NCI-H345 (cell line): Measurements from ENCODE around the gene SFMBT1.

ENCODE experiments used
- DNase-seq: peaks from one replicate; lab custom pipeline; 2025; lab: John Stamatoyannopoulos, UW

Gene SFMBT1

GRCh38 chr3:52886049-52886730 lies 159.7 kb downstream of the SFMBT1 start:
- DNase-seq, result no peak

- no peak for DNase-seq
These were observed 163.5 kb downstream of the SFMBT1 start for GRCh38 chr3:52882377-52882776.

- DNase-seq, result no peak
These were observed 164.0 kb downstream of the SFMBT1 start for GRCh38 chr3:52881871-52882270.

GRCh38 chr3:52880474-52880873 lies 165.4 kb downstream of the SFMBT1 start:
- DNase-seq, result no peak

- DNase-seq, result no peak
These were observed 165.8 kb downstream of the SFMBT1 start for GRCh38 chr3:52880047-52880446.

GRCh38 chr3:52879581-52879980 lies 166.3 kb downstream of the SFMBT1 start:
- DNase-seq, result no peak

- DNase-seq, result no peak
These were observed 166.8 kb downstream of the SFMBT1 start for GRCh38 chr3:52879090-52879489.

GRCh38 chr3:52877085-52877484 lies 168.8 kb downstream of the SFMBT1 start:
- DNase-seq, result no peak

GRCh38 chr3:52874864-52875587 lies 170.8 kb downstream of the SFMBT1 start:
- DNase-seq, result no peak

- DNase-seq, result no peak
These were observed 171.6 kb downstream of the SFMBT1 start for GRCh38 chr3:52874160-52874701.

GRCh38 chr3:52873433-52874159 lies 172.3 kb downstream of the SFMBT1 start:
- no peak for DNase-seq

GRCh38 chr3:52872245-52872644 lies 173.6 kb downstream of the SFMBT1 start:
- DNase-seq, result no peak

- DNase-seq, result no peak
These were observed 174.1 kb downstream of the SFMBT1 start for GRCh38 chr3:52871761-52872160.

- no peak for DNase-seq
These were observed 175.4 kb downstream of the SFMBT1 start for GRCh38 chr3:52870471-52870870.

GRCh38 chr3:52866427-52866826 lies 179.4 kb downstream of the SFMBT1 start:
- peak; percentile 67 for DNase-seq

- no peak for DNase-seq
These were observed 179.9 kb downstream of the SFMBT1 start for GRCh38 chr3:52865994-52866393.

- DNase-seq, result no peak
These were observed 185.5 kb downstream of the SFMBT1 start for GRCh38 chr3:52860424-52860768.

GRCh38 chr3:52859686-52860423 lies 186.0 kb downstream of the SFMBT1 start:
- peak; percentile 11 for DNase-seq

GRCh38 chr3:52857864-52858263 lies 188.0 kb downstream of the SFMBT1 start:
- no peak for DNase-seq

- DNase-seq, result no peak
These were observed 188.7 kb downstream of the SFMBT1 start for GRCh38 chr3:52857133-52857532.

- no peak for DNase-seq
These were observed 189.2 kb downstream of the SFMBT1 start for GRCh38 chr3:52856666-52857065.

GRCh38 chr3:52854013-52854412 lies 191.9 kb downstream of the SFMBT1 start:
- no peak for DNase-seq
